SK-N-SH (cell line): ENCODE measurements around the gene SAP30.

Experiments
- CHD2 ChIP-seq: fragments of 150-350 bp; IDR thresholded peaks from 2 replicates; pipeline ENCODE4 v1.6.1; 2018; ENCODE audit warnings: low read length; ENCODE audit not compliant: partially characterized antibody
- EP300 ChIP-seq, 2 experiments: IDR thresholded peaks; 2 replicates each; pipeline versions ENCODE4 v1.4.0 to v1.6.1; 2012; ENCODE audit warnings: borderline replicate concordance in 1 of 2, low read depth in 1 of 2, low read length in 1 of 2
- EZH2phosphoT487 ChIP-seq: fragments of 200-600 bp; sonication (generic); IDR thresholded peaks from 2 replicates; pipeline ENCODE4 v1.6.1; 2017; ENCODE audit warnings: low read depth, mixed run types, mild to moderate bottlenecking, antibody characterized with exemption, moderate library complexity, borderline replicate concordance
- FOXM1 ChIP-seq: IDR thresholded peaks from 2 replicates; pipeline ENCODE4 v1.4.0; 2012; ENCODE audit warnings: low read depth, mild to moderate bottlenecking
- POLR2AphosphoS5 ChIP-seq: IDR thresholded peaks from 2 replicates; pipeline ENCODE4 v1.6.1; 2012; ENCODE audit warnings: low read depth, low read length
- RAD21 ChIP-seq: IDR thresholded peaks from 2 replicates; pipeline ENCODE4 v1.6.1; 2012; ENCODE audit warnings: mild to moderate bottlenecking, low read length
- RFX5 ChIP-seq: IDR thresholded peaks from 2 replicates; pipeline ENCODE4 v1.6.1; 2012; ENCODE audit warnings: mild to moderate bottlenecking, improper control_type of control experiment, low read length
- SIN3A ChIP-seq: IDR thresholded peaks from 2 replicates; pipeline ENCODE4 v1.6.1; 2012; ENCODE audit warnings: low read depth, mild to moderate bottlenecking, low read length, moderate library complexity, borderline replicate concordance
- TAF1 ChIP-seq: IDR thresholded peaks from 2 replicates; pipeline ENCODE4 v1.6.1; 2012; ENCODE audit warnings: low read depth, mild to moderate bottlenecking, low read length, moderate library complexity, borderline replicate concordance
- YY1 ChIP-seq: IDR thresholded peaks from 2 replicates; pipeline ENCODE4 v1.4.0; 2012; ENCODE audit warnings: low read depth, mild to moderate bottlenecking
- TF ChIP-seq, protein P1 (sequence below): IDR thresholded peaks from 2 replicates; pipeline ENCODE4 v1.6.1; 2012; ENCODE audit warnings: mild to moderate bottlenecking, low read depth, low read length, moderate library complexity
- TF ChIP-seq, protein P2 (sequence below): fragments of 200-600 bp; sonication (generic); IDR thresholded peaks from 2 replicates; pipeline ENCODE4 v1.6.1; 2017; ENCODE audit warnings: antibody characterized with exemption, mild to moderate bottlenecking, moderate library complexity
- TF ChIP-seq, protein P3 (sequence below): fragments of 150-350 bp; IDR thresholded peaks from 2 replicates; pipeline ENCODE4 v1.6.1; 2017; ENCODE audit warnings: antibody characterized with exemption, low read length, low read depth, borderline replicate concordance
- TF ChIP-seq, protein P4 (sequence below): IDR thresholded peaks from 2 replicates; pipeline ENCODE4 v1.4.0; 2012; ENCODE audit warnings: low read depth

DNA sequence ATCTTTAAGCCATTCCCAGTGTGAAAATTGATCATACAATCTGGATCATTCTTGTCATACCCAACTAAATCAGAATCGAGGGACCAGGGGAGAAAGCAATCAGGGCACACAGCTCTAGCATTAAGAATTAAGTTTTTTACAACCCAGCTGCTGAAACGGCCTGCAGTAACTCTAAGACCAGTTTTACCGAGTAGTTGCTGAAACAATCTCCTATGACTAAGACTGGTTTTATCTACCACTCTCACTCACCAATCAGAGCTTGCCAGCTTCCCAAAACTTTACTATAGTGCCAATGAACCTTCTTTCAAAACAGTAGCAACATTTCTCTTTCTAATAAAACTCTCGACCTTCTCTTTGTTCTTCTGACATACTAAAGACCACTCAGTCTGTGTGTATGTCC is 2.8 kb upstream of the SAP30 start:
- TF ChIP-seq, protein P1, sequence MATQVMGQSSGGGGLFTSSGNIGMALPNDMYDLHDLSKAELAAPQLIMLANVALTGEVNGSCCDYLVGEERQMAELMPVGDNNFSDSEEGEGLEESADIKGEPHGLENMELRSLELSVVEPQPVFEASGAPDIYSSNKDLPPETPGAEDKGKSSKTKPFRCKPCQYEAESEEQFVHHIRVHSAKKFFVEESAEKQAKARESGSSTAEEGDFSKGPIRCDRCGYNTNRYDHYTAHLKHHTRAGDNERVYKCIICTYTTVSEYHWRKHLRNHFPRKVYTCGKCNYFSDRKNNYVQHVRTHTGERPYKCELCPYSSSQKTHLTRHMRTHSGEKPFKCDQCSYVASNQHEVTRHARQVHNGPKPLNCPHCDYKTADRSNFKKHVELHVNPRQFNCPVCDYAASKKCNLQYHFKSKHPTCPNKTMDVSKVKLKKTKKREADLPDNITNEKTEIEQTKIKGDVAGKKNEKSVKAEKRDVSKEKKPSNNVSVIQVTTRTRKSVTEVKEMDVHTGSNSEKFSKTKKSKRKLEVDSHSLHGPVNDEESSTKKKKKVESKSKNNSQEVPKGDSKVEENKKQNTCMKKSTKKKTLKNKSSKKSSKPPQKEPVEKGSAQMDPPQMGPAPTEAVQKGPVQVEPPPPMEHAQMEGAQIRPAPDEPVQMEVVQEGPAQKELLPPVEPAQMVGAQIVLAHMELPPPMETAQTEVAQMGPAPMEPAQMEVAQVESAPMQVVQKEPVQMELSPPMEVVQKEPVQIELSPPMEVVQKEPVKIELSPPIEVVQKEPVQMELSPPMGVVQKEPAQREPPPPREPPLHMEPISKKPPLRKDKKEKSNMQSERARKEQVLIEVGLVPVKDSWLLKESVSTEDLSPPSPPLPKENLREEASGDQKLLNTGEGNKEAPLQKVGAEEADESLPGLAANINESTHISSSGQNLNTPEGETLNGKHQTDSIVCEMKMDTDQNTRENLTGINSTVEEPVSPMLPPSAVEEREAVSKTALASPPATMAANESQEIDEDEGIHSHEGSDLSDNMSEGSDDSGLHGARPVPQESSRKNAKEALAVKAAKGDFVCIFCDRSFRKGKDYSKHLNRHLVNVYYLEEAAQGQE: no peak
- TF ChIP-seq, protein P2, sequence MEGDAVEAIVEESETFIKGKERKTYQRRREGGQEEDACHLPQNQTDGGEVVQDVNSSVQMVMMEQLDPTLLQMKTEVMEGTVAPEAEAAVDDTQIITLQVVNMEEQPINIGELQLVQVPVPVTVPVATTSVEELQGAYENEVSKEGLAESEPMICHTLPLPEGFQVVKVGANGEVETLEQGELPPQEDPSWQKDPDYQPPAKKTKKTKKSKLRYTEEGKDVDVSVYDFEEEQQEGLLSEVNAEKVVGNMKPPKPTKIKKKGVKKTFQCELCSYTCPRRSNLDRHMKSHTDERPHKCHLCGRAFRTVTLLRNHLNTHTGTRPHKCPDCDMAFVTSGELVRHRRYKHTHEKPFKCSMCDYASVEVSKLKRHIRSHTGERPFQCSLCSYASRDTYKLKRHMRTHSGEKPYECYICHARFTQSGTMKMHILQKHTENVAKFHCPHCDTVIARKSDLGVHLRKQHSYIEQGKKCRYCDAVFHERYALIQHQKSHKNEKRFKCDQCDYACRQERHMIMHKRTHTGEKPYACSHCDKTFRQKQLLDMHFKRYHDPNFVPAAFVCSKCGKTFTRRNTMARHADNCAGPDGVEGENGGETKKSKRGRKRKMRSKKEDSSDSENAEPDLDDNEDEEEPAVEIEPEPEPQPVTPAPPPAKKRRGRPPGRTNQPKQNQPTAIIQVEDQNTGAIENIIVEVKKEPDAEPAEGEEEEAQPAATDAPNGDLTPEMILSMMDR: no peak
- no peak for TF ChIP-seq POLR2AphosphoS5
- TF ChIP-seq EZH2phosphoT487: no peak
- no peak for TF ChIP-seq RFX5
- no peak for TF ChIP-seq EP300 (IDR thresholded peaks at IDR 0.05; ENCODE audit: borderline replicate concordance in 1 of 2, low read depth in 1 of 2, low read length in 1 of 2)
- TF ChIP-seq CHD2: no peak
- no peak for TF ChIP-seq YY1
- TF ChIP-seq, protein P3, sequence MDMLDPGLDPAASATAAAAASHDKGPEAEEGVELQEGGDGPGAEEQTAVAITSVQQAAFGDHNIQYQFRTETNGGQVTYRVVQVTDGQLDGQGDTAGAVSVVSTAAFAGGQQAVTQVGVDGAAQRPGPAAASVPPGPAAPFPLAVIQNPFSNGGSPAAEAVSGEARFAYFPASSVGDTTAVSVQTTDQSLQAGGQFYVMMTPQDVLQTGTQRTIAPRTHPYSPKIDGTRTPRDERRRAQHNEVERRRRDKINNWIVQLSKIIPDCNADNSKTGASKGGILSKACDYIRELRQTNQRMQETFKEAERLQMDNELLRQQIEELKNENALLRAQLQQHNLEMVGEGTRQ: no peak
- TF ChIP-seq FOXM1: no peak
- no peak for TF ChIP-seq TAF1
- TF ChIP-seq SIN3A: no peak
- TF ChIP-seq, protein P4, sequence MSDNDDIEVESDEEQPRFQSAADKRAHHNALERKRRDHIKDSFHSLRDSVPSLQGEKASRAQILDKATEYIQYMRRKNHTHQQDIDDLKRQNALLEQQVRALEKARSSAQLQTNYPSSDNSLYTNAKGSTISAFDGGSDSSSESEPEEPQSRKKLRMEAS: no peak
- TF ChIP-seq RAD21: no peak
